ENCODE data around the gene GRN. TPM values are rescaled to one million over a fixed set of nuclear protein-coding genes. Genes with fewer than 3 reads are reported as not detected.
"Not testable (repeated sequence)": the region's sequence is repeated elsewhere in the genome, so short reads cannot be mapped to it uniquely, and the experiment has no call there.

The GRN gene
- total RNA-seq, 2 experiments from 2014 or later = 56.5 to 69.2 TPM

DNA sequence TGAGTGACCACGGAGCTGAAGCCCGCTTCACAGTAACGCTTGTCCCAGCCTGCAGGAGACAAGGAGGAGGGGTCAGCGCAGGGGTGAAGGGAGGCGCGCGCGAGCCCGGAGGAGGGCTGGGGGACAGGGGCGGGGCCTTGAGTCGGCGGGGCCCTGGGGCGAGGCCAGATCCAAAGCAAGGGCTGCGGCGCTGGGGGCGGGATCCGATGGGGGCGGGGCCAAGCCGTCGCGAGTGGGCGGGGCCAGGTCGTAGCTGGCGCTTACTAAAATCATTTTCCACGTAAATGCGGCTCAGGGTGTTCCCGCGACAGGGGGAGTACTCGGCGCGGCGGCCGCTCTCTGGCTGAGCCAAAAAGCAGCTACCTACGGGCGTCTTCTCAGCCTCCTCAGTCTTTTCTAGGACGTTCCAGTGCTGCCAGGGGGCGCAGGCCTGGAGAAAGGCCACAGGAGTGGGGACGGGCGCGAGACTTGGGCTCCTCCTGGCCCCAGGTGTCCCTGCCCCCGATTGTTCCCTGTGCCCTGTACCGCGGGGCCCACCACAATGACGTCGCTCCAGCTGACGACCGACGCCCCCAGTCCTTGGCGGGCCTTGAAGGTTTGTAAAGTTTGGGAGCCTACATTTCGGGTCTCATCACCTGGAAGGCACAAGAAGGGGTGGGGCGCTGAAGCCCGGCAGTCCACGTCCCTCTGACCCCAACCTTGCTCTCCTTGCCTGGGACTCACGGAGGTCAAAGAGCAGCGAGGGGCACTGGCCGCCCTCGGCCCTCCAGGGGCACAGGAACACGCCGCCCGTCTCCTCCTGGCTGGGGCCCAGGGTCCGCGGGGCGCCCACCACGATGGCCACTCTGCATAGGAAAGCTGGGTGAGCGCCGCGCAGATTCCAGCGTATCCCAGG, 40.4 kb downstream of the GRN start:
- CTCF ChIA-PET = interaction anchor here (1.0 to 1.9 kb wide), 9 partner anchors 9 to 182 kb away, joined by 3 to 7 read pairs (median 3); partner anchors contain the start of gene FAM171A2
- H3K4me3 Mint-ChIP-seq = peak overlapping the region; percentile 65

GRCh38 chr17:44386182-44386525, 41.1 kb downstream of the GRN start:
- H3K27me3 Mint-ChIP-seq = peaks cover 36% of the 10 kb centered on the region
- H3K4me3 Mint-ChIP-seq = peak overlapping the region; percentile 65
- CTCF ChIA-PET = interaction anchor here (1.2 to 1.9 kb wide), 4 partner anchors 8 to 182 kb away, joined by 3 to 7 read pairs (median 4); partner anchors contain the start of gene FAM171A2
- H3K27ac Mint-ChIP-seq = peak overlapping the region; percentile 11
- no peaks in the 10 kb centered on the region for H3K9me3 Mint-ChIP-seq (ENCODE audit: low read depth)
- no peaks in the 10 kb centered on the region for H3K36me3 Mint-ChIP-seq
- no peak for ATAC-seq
- DNase-seq = no peak
- peaks cover 20% of the 10 kb centered on the region for H3K4me1 Mint-ChIP-seq

More for the DNA sequence above, 40.4 kb downstream of the GRN start:
- Mint-ChIP-seq H3K27ac (no peak overlapping the region), H3K27me3 (peaks cover 36% of the 10 kb centered on the region), H3K36me3 (no peaks in the 10 kb centered on the region), H3K9me3 (ENCODE audit: low read depth) (no peaks in the 10 kb centered on the region), H3K4me1 (peaks cover 20% of the 10 kb centered on the region)
- DNase-seq (peak; percentile 86), ATAC-seq (peak; percentile 94)

GRCh38 chr17:44387804-44388203, 42.7 kb downstream of the GRN start:
- ATAC-seq = no peak
- H3K36me3 Mint-ChIP-seq = no peaks in the 10 kb centered on the region
- H3K9me3 Mint-ChIP-seq (ENCODE audit: low read depth) = no peaks in the 10 kb centered on the region

DNA sequence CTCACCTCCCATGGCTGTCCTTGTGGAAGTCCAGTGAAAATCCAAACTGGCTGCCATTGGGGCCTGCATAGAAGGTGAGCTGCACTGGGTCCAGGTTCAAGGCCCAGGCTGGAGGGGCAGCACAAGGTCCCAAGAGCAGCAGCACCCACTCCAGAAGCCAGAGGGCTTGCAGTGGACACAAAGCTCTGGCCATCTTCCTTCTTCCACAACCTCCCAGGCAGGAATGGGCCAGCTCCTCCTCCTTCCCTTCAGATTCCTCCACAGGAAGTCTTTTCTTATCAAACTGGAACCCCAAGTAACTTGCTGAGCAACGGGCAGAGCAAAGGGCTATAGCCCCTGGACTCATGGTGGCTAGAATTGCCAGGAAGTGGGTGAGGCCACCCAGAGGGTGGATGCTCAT, 44.2 kb downstream of the GRN start, which contains the start of gene ITGA2B:
Gene ITGA2B, minus strand, starts transcription at position 369 of the 400 bp plus-strand sequence. Its CDS starts 176 bp downstream, at position 193.
- ATAC-seq (no peak), DNase-seq (no peak)
- no peak within 1 kb of the TSS for H3K4me3 Mint-ChIP-seq
- no peaks in the 10 kb centered on the region for H3K9me3 Mint-ChIP-seq (ENCODE audit: low read depth)
- H3K27ac Mint-ChIP-seq = no peak within 1 kb of the TSS
- peaks cover 27% of the 10 kb centered on the region for H3K4me1 Mint-ChIP-seq
- CTCF ChIA-PET = no interaction called here
- H3K27me3 Mint-ChIP-seq = peaks cover 15% of the 10 kb centered on the region
- no peaks in the 10 kb centered on the region for H3K36me3 Mint-ChIP-seq

More at GRCh38 chr17:44387804-44388203, 42.7 kb downstream of the GRN start:
- no peak overlapping the region for H3K27ac Mint-ChIP-seq
- H3K4me3 Mint-ChIP-seq = no peak overlapping the region
- DNase-seq = no peak
- H3K27me3 Mint-ChIP-seq = peaks cover 28% of the 10 kb centered on the region
- CTCF ChIA-PET = interaction anchor here (0.9 to 1.3 kb wide), 2 partner anchors 13 to 148 kb away, joined by 3 read pairs; no protein-coding TSS in a partner anchor
- peaks cover 20% of the 10 kb centered on the region for H3K4me1 Mint-ChIP-seq

GRCh38 chr17:44389723-44390202, 44.7 kb downstream of the GRN start:
- CTCF ChIA-PET = interaction anchor here (1.0 kb wide), 1 partner anchor 26 kb away, joined by 4 read pairs; the partner anchor contains the start of gene FAM171A2
- H3K9me3 Mint-ChIP-seq (ENCODE audit: low read depth) = no peaks in the 10 kb centered on the region
- no peak for ATAC-seq
- H3K27ac Mint-ChIP-seq = no peak overlapping the region
- peaks cover 27% of the 10 kb centered on the region for H3K4me1 Mint-ChIP-seq
- no peaks in the 10 kb centered on the region for H3K36me3 Mint-ChIP-seq
- DNase-seq = no peak
- no peak overlapping the region for H3K4me3 Mint-ChIP-seq
- peaks cover 11% of the 10 kb centered on the region for H3K27me3 Mint-ChIP-seq

DNA sequence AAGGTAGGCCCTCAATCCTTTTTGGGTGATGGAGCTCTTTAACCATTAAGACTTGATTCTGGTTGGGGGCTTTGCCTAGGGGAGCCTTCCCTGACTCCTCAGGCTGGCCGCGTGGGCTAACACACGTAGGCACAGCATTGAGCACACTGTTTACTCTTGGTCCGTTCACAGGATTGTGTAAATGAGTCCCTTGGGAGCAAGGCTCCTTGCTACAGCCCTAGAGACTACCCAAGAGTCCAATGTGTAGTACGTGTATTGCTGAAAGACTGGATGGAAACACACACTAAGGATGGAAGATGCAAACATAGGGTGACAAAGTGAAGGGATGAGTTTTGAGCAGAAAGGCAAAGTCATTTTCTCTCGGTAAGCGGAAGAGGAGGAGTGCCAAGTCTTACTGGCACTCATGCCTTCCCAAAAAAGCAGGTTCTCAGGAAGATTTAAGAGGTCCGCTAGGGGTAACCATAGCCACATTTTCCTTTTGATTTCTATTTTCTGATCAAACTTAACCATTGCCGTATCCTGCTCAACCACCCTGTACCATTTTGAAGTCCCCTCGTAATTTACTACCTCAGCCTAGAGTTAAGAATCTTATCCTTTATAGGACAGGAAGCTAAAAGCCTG, 45.3 kb downstream of the GRN start:
- Mint-ChIP-seq H3K27ac (no peak overlapping the region), H3K4me3 (no peak overlapping the region), H3K4me1 (peaks cover 25% of the 10 kb centered on the region), H3K27me3 (peaks cover 7% of the 10 kb centered on the region), H3K9me3 (ENCODE audit: low read depth) (no peaks in the 10 kb centered on the region), H3K36me3 (no peaks in the 10 kb centered on the region)
- DNase-seq (no peak), ATAC-seq (no peak)
- CTCF ChIA-PET = interaction anchor here (1.0 kb wide), 1 partner anchor 27 kb away, joined by 4 read pairs; the partner anchor contains the start of gene FAM171A2

- H3K9me3 Mint-ChIP-seq (ENCODE audit: low read depth); ATAC-seq; H3K27me3 Mint-ChIP-seq; H3K36me3 Mint-ChIP-seq; H3K4me3 Mint-ChIP-seq; H3K27ac Mint-ChIP-seq: not testable (repeated sequence)
- CTCF ChIA-PET = interaction anchor here (1.0 to 1.1 kb wide), 3 partner anchors 8 to 28 kb away, joined by 3 read pairs; no protein-coding TSS in a partner anchor
- peaks cover 20% of the 10 kb centered on the region for H3K4me1 Mint-ChIP-seq
- peak; percentile 18 for DNase-seq
These were observed 49.0 kb downstream of the GRN start for GRCh38 chr17:44394112-44394511.

DNA sequence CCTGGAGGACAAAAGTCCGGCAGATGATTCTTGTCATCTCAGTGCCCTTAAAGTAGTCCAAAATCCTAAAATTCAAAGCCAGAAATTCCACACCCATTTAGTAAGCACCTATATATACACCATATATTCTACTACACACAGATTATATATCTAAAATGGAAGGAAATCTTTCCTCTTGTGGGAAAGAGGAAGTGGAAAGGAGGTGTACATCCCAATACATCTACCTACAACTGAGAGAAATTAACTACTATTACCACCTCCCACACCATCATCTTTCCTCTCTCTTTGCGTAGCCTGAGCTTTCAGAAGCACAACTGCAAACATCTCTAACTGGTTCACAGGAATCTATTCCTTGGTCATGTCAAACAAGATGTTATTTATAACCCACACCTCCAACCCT, 49.7 kb downstream of the GRN start:
- CTCF ChIA-PET = interaction anchor here (1.0 kb wide), 3 partner anchors 9 to 128 kb away, joined by 3 to 4 read pairs (median 3); no protein-coding TSS in a partner anchor
- ATAC-seq = no peak
- no peaks in the 10 kb centered on the region for H3K27me3 Mint-ChIP-seq
- H3K27ac Mint-ChIP-seq = no peak overlapping the region
- H3K4me1 Mint-ChIP-seq = peaks cover 14% of the 10 kb centered on the region
- no peak overlapping the region for H3K4me3 Mint-ChIP-seq
- H3K36me3 Mint-ChIP-seq = peaks cover 9% of the 10 kb centered on the region
- DNase-seq = no peak
- H3K9me3 Mint-ChIP-seq (ENCODE audit: low read depth) = no peaks in the 10 kb centered on the region

GRCh38 chr17:44396946-44397345, 51.8 kb downstream of the GRN start:
- no peaks in the 10 kb centered on the region for H3K27me3 Mint-ChIP-seq
- H3K4me3 Mint-ChIP-seq = no peak overlapping the region
- no peak overlapping the region for H3K27ac Mint-ChIP-seq
- H3K9me3 Mint-ChIP-seq (ENCODE audit: low read depth) = no peaks in the 10 kb centered on the region
- no peak for ATAC-seq
- DNase-seq = peak; percentile 27
- H3K36me3 Mint-ChIP-seq = peaks cover 21% of the 10 kb centered on the region
- H3K4me1 Mint-ChIP-seq = peaks cover 8% of the 10 kb centered on the region
- CTCF ChIA-PET = no interaction called here

- ATAC-seq = no peak
- Mint-ChIP-seq H3K4me3 (no peak overlapping the region), H3K36me3 (peaks cover 25% of the 10 kb centered on the region), H3K9me3 (ENCODE audit: low read depth) (no peaks in the 10 kb centered on the region), H3K27ac (no peak overlapping the region), H3K4me1 (peaks cover 13% of the 10 kb centered on the region), H3K27me3 (no peaks in the 10 kb centered on the region)
- DNase-seq = peak; percentile 32
- CTCF ChIA-PET = no interaction called here
These were observed 52.7 kb downstream of the GRN start for GRCh38 chr17:44397479-44398440.

GRCh38 chr17:44398692-44399691, 53.9 kb downstream of the GRN start:
- DNase-seq (peak; percentile 18), ATAC-seq (no peak)
- H3K4me3 Mint-ChIP-seq = no peak overlapping the region
- peaks cover 26% of the 10 kb centered on the region for H3K36me3 Mint-ChIP-seq
- CTCF ChIA-PET = interaction anchor here (0.8 to 1.3 kb wide), 4 partner anchors 14 to 125 kb away, joined by 3 to 4 read pairs (median 3); no protein-coding TSS in a partner anchor
- H3K4me1 Mint-ChIP-seq = peaks cover 15% of the 10 kb centered on the region
- no peaks in the 10 kb centered on the region for H3K27me3 Mint-ChIP-seq
- H3K9me3 Mint-ChIP-seq (ENCODE audit: low read depth) = no peaks in the 10 kb centered on the region
- no peak overlapping the region for H3K27ac Mint-ChIP-seq
